GM12801 (cell line): ENCODE measurements around the gene ATP1B2.

Source experiments
- CTCF ChIP-seq: IDR thresholded peaks from one replicate; pipeline ENCODE4 v1.5.1; 2011; ENCODE audit warnings: control low read depth; ENCODE audit not compliant: insufficient read length; ENCODE audit errors: extremely low read depth

ATP1B2 gene

GRCh38 chr17:7687908-7688807, 37.4 kb downstream of the ATP1B2 start, which contains the start of gene WRAP53:
WRAP53 (plus strand) TSS chr17:7688477; CDS start chr17:7688649, 172 bp downstream.
- TF ChIP-seq CTCF: peak; percentile 27

GRCh38 chr17:7688808-7689316, 38.1 kb downstream of the ATP1B2 start:
- TF ChIP-seq CTCF: no peak

- TF ChIP-seq CTCF: no peak
Observed at GRCh38 chr17:7695586-7695985, 44.9 kb downstream of the ATP1B2 start.

GRCh38 chr17:7697828-7698588, 47.3 kb downstream of the ATP1B2 start:
- TF ChIP-seq CTCF: no peak

GRCh38 chr17:7700510-7700909, 49.8 kb downstream of the ATP1B2 start:
- TF ChIP-seq CTCF: no peak

GRCh38 chr17:7701681-7702080, 51.0 kb downstream of the ATP1B2 start:
- TF ChIP-seq CTCF: no peak

GRCh38 chr17:7702776-7703175, 52.0 kb downstream of the ATP1B2 start:
- no peak for TF ChIP-seq CTCF
